HCT116 (cell line): ENCODE data around the gene GALNT18. TPM values are rescaled to one million over a fixed set of nuclear protein-coding genes. Genes with fewer than 3 reads are reported as not detected.

Experiments
- ATAC-seq: fragments of 200-7000 bp; cut with Tn5 transposase; 2 replicates; pipeline ENCODE4 v1.9.1; 2020; ENCODE audit warnings: mild to moderate bottlenecking, moderate library complexity
- BruUV-seq: library from RNA; stranded (reverse); fragments of 400-500 nt; replicated peaks from 2 replicates; lab custom pipeline; 2021; lab: Mats Ljungman, UMichigan
- CTCF ChIA-PET: fragments of 300-600 bp; sonication (Branson Sonifier 250); formaldehyde crosslinking; loops from one replicate; lab custom pipeline; 2021; ENCODE audit warnings: antibody characterized with exemption; lab: Charles Lee
- POLR2A ChIA-PET: fragments of 300-600, 350-600 bp; sonication (Branson Sonifier 250); formaldehyde crosslinking; loops from one replicate; lab custom pipeline; 2021; ENCODE audit warnings: antibody characterized with exemption; lab: Charles Lee
- RAD21 ChIA-PET, 2 experiments: fragments of 300-600 bp; sonication (Branson Sonifier 250); formaldehyde crosslinking; loops; one replicate each; lab custom pipeline; 2023; ENCODE audit warnings: low total read pairs in 2 of 2; ENCODE audit not compliant: uncharacterized antibody in 2 of 2, unreplicated experiment in 2 of 2, low non-redundant PET in 1 of 2; lab: Charles Lee
- DNase-seq: peaks from one replicate; pipeline ENCODE4 v3.0.0-alpha.2; 2010; ENCODE audit warnings: low read depth, low spot score
- H2AFZ ChIP-seq: fragments of 200-600 bp; shearing (Covaris generic), sonication (generic); 2 replicates; pipeline ENCODE4 v1.6.1; 2017; ENCODE audit warnings: low read depth, mixed run types, mixed read lengths, antibody characterized with exemption, low read length; ENCODE audit not compliant: poor library complexity, severe bottlenecking
- H3K27ac ChIP-seq: 2 replicates; pipeline ENCODE4 v1.5.1; 2012; ENCODE audit warnings: low read depth, low read length
- H3K27me3 ChIP-seq: fragments of 200-600 bp; sonication (generic); 2 replicates; pipeline ENCODE4 v1.6.1; 2016; ENCODE audit warnings: mixed run types, low read length, mixed read lengths; ENCODE audit not compliant: insufficient read depth
- H3K36me3 ChIP-seq, 2 experiments: fragments of 200-500 bp in 1 of 2; fragments of 200-600 bp in 1 of 2; sonication (Bioruptor generic) in 1 of 2; sonication (generic) in 1 of 2; 2 replicates each; pipeline versions ENCODE4 v1.5.1 to v1.6.1; 2014 to 2016; ENCODE audit warnings: low read length in 2 of 2, inconsistent platforms in 1 of 2, mixed read lengths in 1 of 2, mixed run types in 1 of 2; ENCODE audit not compliant: insufficient read depth in 2 of 2, control insufficient read depth in 1 of 2
- H3K4me1 ChIP-seq, 2 experiments: fragments of 200-600 bp in 1 of 2; sonication (generic) in 1 of 2; 2 replicates each; pipeline versions ENCODE4 v1.5.1 to v1.6.1; 2012 to 2017; ENCODE audit warnings: low read length in 2 of 2, inconsistent platforms in 1 of 2, mild to moderate bottlenecking in 1 of 2, mixed read lengths in 1 of 2, mixed run types in 1 of 2, moderate library complexity in 1 of 2; ENCODE audit not compliant: insufficient read depth in 2 of 2, control insufficient read depth in 1 of 2
- H3K4me2 ChIP-seq: fragments of 200-600 bp; sonication (generic); 2 replicates; pipeline ENCODE4 v1.6.1; 2017; ENCODE audit warnings: mixed run types, low read length, mixed read lengths
- H3K4me3 ChIP-seq, 2 experiments: fragments of 200-600 bp in 1 of 2; sonication (generic) in 1 of 2; replicated peaks in 1 of 2; 2 replicates each; pipeline ENCODE4 v1.5.1; 2011 to 2016; ENCODE audit warnings: low read length in 2 of 2, control low read depth in 1 of 2, low read depth in 1 of 2, mild to moderate bottlenecking in 1 of 2, mixed read lengths in 1 of 2, mixed run types in 1 of 2
- H3K79me2 ChIP-seq: fragments of 200-600 bp; sonication (generic); 2 replicates; pipeline ENCODE4 v1.6.1; 2017; ENCODE audit warnings: mild to moderate bottlenecking, mixed run types, low read length, moderate library complexity, mixed read lengths; ENCODE audit not compliant: insufficient read depth
- H3K9ac ChIP-seq: fragments of 200-600 bp; sonication (generic); 2 replicates; pipeline ENCODE4 v1.6.1; 2016; ENCODE audit warnings: low read length, mixed read lengths
- H3K9me2 ChIP-seq: fragments of 200-600 bp; sonication (generic), shearing (Covaris generic); 2 replicates; pipeline ENCODE4 v1.6.1; 2017; ENCODE audit warnings: mixed run types, mild to moderate bottlenecking, moderate library complexity; ENCODE audit not compliant: insufficient read depth
- H3K9me3 ChIP-seq, 2 experiments: fragments of 200-500 bp in 1 of 2; fragments of 200-600 bp in 1 of 2; sonication (Bioruptor generic) in 1 of 2; sonication (generic) in 1 of 2; 2 replicates each; pipeline ENCODE4 v1.6.1; 2014 to 2017; ENCODE audit warnings: low read length in 2 of 2, mixed read lengths in 2 of 2, inconsistent platforms in 1 of 2, low read depth in 1 of 2, mild to moderate bottlenecking in 1 of 2, mixed run types in 1 of 2, moderate library complexity in 1 of 2; ENCODE audit not compliant: control insufficient read depth in 1 of 2, insufficient read depth in 1 of 2
- H4K20me1 ChIP-seq: fragments of 200-600 bp; sonication (generic), shearing (Covaris generic); 2 replicates; pipeline ENCODE4 v1.6.1; 2017; ENCODE audit warnings: mixed run types, mild to moderate bottlenecking, moderate library complexity; ENCODE audit not compliant: insufficient read depth
- EZH2phosphoT487 ChIP-seq: fragments of 200-600 bp; IDR thresholded peaks from 2 replicates; pipeline ENCODE4 v1.6.1; 2018; ENCODE audit warnings: antibody characterized with exemption, borderline replicate concordance
- POLR2A ChIP-seq: IDR thresholded peaks from 2 replicates; pipeline ENCODE4 v1.7.0; 2011; ENCODE audit warnings: borderline replicate concordance; ENCODE audit not compliant: insufficient read depth, insufficient read length; ENCODE audit errors: extremely low read depth
- SRF ChIP-seq: IDR thresholded peaks from 2 replicates; pipeline ENCODE4 v1.6.1; 2012; ENCODE audit warnings: low read depth
- intact Hi-C: fragments of 100-400 bp; cut with micrococcal nuclease; formaldehyde crosslinking; loops from 2 replicates; pipeline ENCODE4 v1.10.0; 2022
- total RNA-seq: library from RNA; stranded (reverse); gene quantifications from one replicate; pipeline ENCODE4 v1.2.1, GENCODE V29; 2021; ENCODE audit not compliant: unreplicated experiment

The GALNT18 gene
- total RNA-seq, 1 experiment from 2014 or later = 19.9 TPM

- ChIA-PET CTCF (interaction anchor here (0.9 kb wide), 1 partner anchor 212 kb away, joined by 3 read pairs; no protein-coding TSS in a partner anchor), RAD21 (no interaction called here), POLR2A (no interaction called here)
- H2AFZ ChIP-seq = no peak overlapping the region
- intact Hi-C loops = no loop called here
- H3K27ac ChIP-seq = no peak overlapping the region
- no peaks in the 10 kb centered on the region for H3K36me3 ChIP-seq
- no peaks in the 10 kb centered on the region for H3K79me2 ChIP-seq
- H3K9ac ChIP-seq = no peak overlapping the region
- H3K27me3 ChIP-seq = no peaks in the 10 kb centered on the region
- no peaks in the 10 kb centered on the region for H4K20me1 ChIP-seq
- no peaks in the 10 kb centered on the region for H3K9me2 ChIP-seq
- no peak overlapping the region for H3K4me3 ChIP-seq
- no TSS peak for BruUV-seq
- DNase-seq (no peak), ATAC-seq (no peak)
- no peak overlapping the region for H3K4me2 ChIP-seq
- no peak for TF ChIP-seq POLR2A
- no peak for TF ChIP-seq SRF
- H3K4me1 ChIP-seq = no peaks in the 10 kb centered on the region
- no peaks in the 10 kb centered on the region for H3K9me3 ChIP-seq
Measured at GRCh38 chr11:11239959-11240358, 381.8 kb downstream of the GALNT18 start.

GRCh38 chr11:11237070-11237832 is 384.6 kb downstream of the GALNT18 start:
- Histone ChIP-seq H4K20me1 (no peaks in the 10 kb centered on the region), H3K9me2 (no peaks in the 10 kb centered on the region), H2AFZ (no peak overlapping the region), H3K4me3 (no peak overlapping the region), H3K4me1 (no peaks in the 10 kb centered on the region), H3K9me3 (no peaks in the 10 kb centered on the region), H3K36me3 (no peaks in the 10 kb centered on the region), H3K4me2 (no peak overlapping the region), H3K79me2 (no peaks in the 10 kb centered on the region), H3K27me3 (peaks cover 7% of the 10 kb centered on the region; the same call in 1 of the 2 replicates), H3K9ac (no peak overlapping the region), H3K27ac (no peak overlapping the region)
- ATAC-seq (no peak), DNase-seq (no peak)
- RAD21 ChIA-PET = no interaction called here
- CTCF ChIA-PET = no interaction called here
- intact Hi-C loops = no loop called here
- no TSS peak for BruUV-seq
- TF ChIP-seq EZH2phosphoT487 = no peak
- POLR2A ChIA-PET = no interaction called here
